ENCODE results near the gene ALG6.
"Not testable (repeated sequence)": the region's sequence is repeated elsewhere in the genome, so short reads cannot be mapped to it uniquely, and the experiment has no call there.

The ALG6 gene

GRCh38 chr1:63466759-63467158 is 99.3 kb downstream of the ALG6 start:
- Histone ChIP-seq H3K4me3 (ENCODE audit: low read depth, low read length) (no peak overlapping the region), H3K9me3 (ENCODE audit: control insufficient read depth, low read length) (peaks cover 4% of the 10 kb centered on the region), H3K27me3 (ENCODE audit: control insufficient read depth, insufficient read depth, low read length) (no peaks in the 10 kb centered on the region), H3K4me2 (ENCODE audit: low read length) (no peak overlapping the region), H2AFZ (no peak overlapping the region), H3K9ac (no peak overlapping the region), H3K79me2 (no peaks in the 10 kb centered on the region), H3K27ac (no peak overlapping the region), H3K4me1 (no peaks in the 10 kb centered on the region), H3K36me3 (ENCODE audit: control insufficient read depth, insufficient read depth, low read length) (no peaks in the 10 kb centered on the region)
- TF ChIP-seq CTCF (IDR thresholded peaks at IDR 0.05): no peak

GRCh38 chr1:63468683-63469082 is 101.3 kb downstream of the ALG6 start:
- H3K4me2 ChIP-seq (ENCODE audit: low read length); H3K27ac ChIP-seq; H3K9ac ChIP-seq; H3K79me2 ChIP-seq; H3K9me3 ChIP-seq (ENCODE audit: control insufficient read depth, low read length); H2AFZ ChIP-seq; H3K4me1 ChIP-seq; H3K27me3 ChIP-seq (ENCODE audit: control insufficient read depth, insufficient read depth, low read length); H3K36me3 ChIP-seq (ENCODE audit: control insufficient read depth, insufficient read depth, low read length); H3K4me3 ChIP-seq (ENCODE audit: low read depth, low read length): not testable (repeated sequence)

- TF ChIP-seq CTCF (IDR thresholded peaks at IDR 0.05): no peak
- H3K27ac ChIP-seq: no peak overlapping the region
- H3K4me2 ChIP-seq (ENCODE audit: low read length): no peak overlapping the region
- no peak overlapping the region for H3K9ac ChIP-seq
- H3K9me3 ChIP-seq (ENCODE audit: control insufficient read depth, low read length): no peaks in the 10 kb centered on the region
- no peaks in the 10 kb centered on the region for H3K27me3 ChIP-seq (ENCODE audit: control insufficient read depth, insufficient read depth, low read length)
- no peak overlapping the region for H2AFZ ChIP-seq
- H3K36me3 ChIP-seq (ENCODE audit: control insufficient read depth, insufficient read depth, low read length): no peaks in the 10 kb centered on the region
- H3K4me3 ChIP-seq (ENCODE audit: low read depth, low read length): no peak overlapping the region
- H3K79me2 ChIP-seq: no peaks in the 10 kb centered on the region
- H3K4me1 ChIP-seq: no peaks in the 10 kb centered on the region
These were observed 108.3 kb downstream of the ALG6 start for GRCh38 chr1:63475761-63476160.

- no peak for TF ChIP-seq CTCF (IDR thresholded peaks at IDR 0.05)
These were observed 112.6 kb downstream of the ALG6 start for GRCh38 chr1:63480057-63480456.

GRCh38 chr1:63486629-63487028 is 119.2 kb downstream of the ALG6 start:
- Histone ChIP-seq H3K36me3 (ENCODE audit: control insufficient read depth, insufficient read depth, low read length) (no peaks in the 10 kb centered on the region), H3K79me2 (no peaks in the 10 kb centered on the region), H3K9ac (no peak overlapping the region), H3K4me1 (no peaks in the 10 kb centered on the region), H3K9me3 (ENCODE audit: control insufficient read depth, low read length) (no peaks in the 10 kb centered on the region), H3K27me3 (ENCODE audit: control insufficient read depth, insufficient read depth, low read length) (no peaks in the 10 kb centered on the region), H3K4me3 (ENCODE audit: low read depth, low read length) (no peak overlapping the region), H3K27ac (no peak overlapping the region), H3K4me2 (ENCODE audit: low read length) (no peak overlapping the region), H2AFZ (no peak overlapping the region)
- no peak for TF ChIP-seq CTCF (IDR thresholded peaks at IDR 0.05)

More at GRCh38 chr1:63480057-63480456, 112.6 kb downstream of the ALG6 start:
- no peak overlapping the region for H3K27ac ChIP-seq
- H3K9me3 ChIP-seq (ENCODE audit: control insufficient read depth, low read length): no peaks in the 10 kb centered on the region
- no peaks in the 10 kb centered on the region for H3K36me3 ChIP-seq (ENCODE audit: control insufficient read depth, insufficient read depth, low read length)
- H3K4me2 ChIP-seq (ENCODE audit: low read length): no peak overlapping the region
- no peaks in the 10 kb centered on the region for H3K79me2 ChIP-seq
- H3K9ac ChIP-seq: no peak overlapping the region
- no peaks in the 10 kb centered on the region for H3K27me3 ChIP-seq (ENCODE audit: control insufficient read depth, insufficient read depth, low read length)
- no peak overlapping the region for H2AFZ ChIP-seq
- H3K4me3 ChIP-seq (ENCODE audit: low read depth, low read length): no peak overlapping the region
- H3K4me1 ChIP-seq: no peaks in the 10 kb centered on the region
